Type B pancreatic cell (in vitro differentiated cells): Measurements from ENCODE around the gene NEK8. TPM values are rescaled to one million over a fixed set of nuclear protein-coding genes. Genes with fewer than 3 reads are reported as not detected.

Experiments
- DNase-seq: peaks from one replicate; pipeline ENCODE4 v3.0.0; 2021; ENCODE audit warnings: mixed read lengths; ENCODE audit not compliant: unreplicated experiment; ENCODE audit errors: extremely low spot score
- H3K27ac Mint-ChIP-seq: 2 replicates; pipeline ENCODE4 v1.8.0; 2021; ENCODE audit warnings: mild to moderate bottlenecking, mixed read lengths
- H3K27me3 Mint-ChIP-seq: 2 replicates; pipeline ENCODE4 v1.8.0; 2021; ENCODE audit warnings: mixed read lengths
- H3K36me3 Mint-ChIP-seq: 2 replicates; pipeline ENCODE4 v1.8.0; 2021; ENCODE audit warnings: mixed read lengths
- H3K4me1 Mint-ChIP-seq: one replicate; pipeline ENCODE4 v1.8.0; 2021; ENCODE audit warnings: mixed read lengths; ENCODE audit not compliant: unreplicated experiment
- H3K4me3 Mint-ChIP-seq: 2 replicates; pipeline ENCODE4 v1.8.0; 2021; ENCODE audit warnings: mild to moderate bottlenecking, mixed read lengths
- H3K9me3 Mint-ChIP-seq: 2 replicates; pipeline ENCODE4 v1.8.0; 2021; ENCODE audit warnings: mixed read lengths
- total RNA-seq: library from RNA; stranded (reverse); gene quantifications from 2 replicates; pipeline ENCODE4 v1.2.1, GENCODE V29; 2021; ENCODE audit warnings: low replicate concordance
- TF ChIP-seq, protein P1 (sequence below): fragments of 200-600 bp; sonication (generic); conservative IDR thresholded peaks from 2 replicates; pipeline ENCODE4 v1.5.0; 2021; ENCODE audit warnings: antibody characterized with exemption, mild to moderate bottlenecking

NEK8 gene
- total RNA-seq, 1 donor from 2014 or later, result 8.7 TPM

DNA sequence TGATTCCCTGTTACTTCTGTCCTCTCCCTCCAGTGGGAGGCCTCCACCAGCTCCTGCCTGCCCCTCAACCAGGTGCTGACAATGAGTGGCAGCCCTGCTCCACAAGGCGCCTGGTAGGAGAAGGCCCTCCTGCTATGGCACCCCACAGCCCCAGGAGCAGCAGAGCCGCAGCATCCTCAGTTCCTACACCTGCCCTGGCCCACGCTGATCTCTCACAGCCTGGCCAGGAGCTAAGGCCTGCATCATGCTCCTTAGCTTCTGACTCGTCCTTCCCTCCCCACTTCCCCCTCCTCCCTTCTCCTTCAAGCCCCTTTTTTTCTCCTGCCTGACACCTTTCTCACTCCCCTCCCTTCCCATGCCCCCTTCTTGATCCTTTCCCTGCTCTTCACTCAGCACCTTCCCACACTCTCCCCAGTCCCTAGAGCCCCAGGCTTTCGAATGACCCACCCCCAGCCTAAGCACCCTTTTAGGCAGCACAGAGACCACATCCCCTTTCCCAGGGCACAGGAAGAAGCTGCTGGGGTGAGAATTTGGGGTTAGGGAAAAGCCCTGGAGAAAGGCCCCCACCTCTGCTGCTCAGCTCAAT is 23.4 kb upstream of the NEK8 start:
- Mint-ChIP-seq H3K36me3 (peaks cover 12% of the 10 kb centered on the region), H3K27me3 (no peaks in the 10 kb centered on the region), H3K9me3 (no peaks in the 10 kb centered on the region), H3K27ac (no peak overlapping the region), H3K4me1 (peaks cover 12% of the 10 kb centered on the region), H3K4me3 (no peak overlapping the region)
- DNase-seq, result no peak
- TF ChIP-seq, protein P1, sequence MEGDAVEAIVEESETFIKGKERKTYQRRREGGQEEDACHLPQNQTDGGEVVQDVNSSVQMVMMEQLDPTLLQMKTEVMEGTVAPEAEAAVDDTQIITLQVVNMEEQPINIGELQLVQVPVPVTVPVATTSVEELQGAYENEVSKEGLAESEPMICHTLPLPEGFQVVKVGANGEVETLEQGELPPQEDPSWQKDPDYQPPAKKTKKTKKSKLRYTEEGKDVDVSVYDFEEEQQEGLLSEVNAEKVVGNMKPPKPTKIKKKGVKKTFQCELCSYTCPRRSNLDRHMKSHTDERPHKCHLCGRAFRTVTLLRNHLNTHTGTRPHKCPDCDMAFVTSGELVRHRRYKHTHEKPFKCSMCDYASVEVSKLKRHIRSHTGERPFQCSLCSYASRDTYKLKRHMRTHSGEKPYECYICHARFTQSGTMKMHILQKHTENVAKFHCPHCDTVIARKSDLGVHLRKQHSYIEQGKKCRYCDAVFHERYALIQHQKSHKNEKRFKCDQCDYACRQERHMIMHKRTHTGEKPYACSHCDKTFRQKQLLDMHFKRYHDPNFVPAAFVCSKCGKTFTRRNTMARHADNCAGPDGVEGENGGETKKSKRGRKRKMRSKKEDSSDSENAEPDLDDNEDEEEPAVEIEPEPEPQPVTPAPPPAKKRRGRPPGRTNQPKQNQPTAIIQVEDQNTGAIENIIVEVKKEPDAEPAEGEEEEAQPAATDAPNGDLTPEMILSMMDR, result no peak

DNA sequence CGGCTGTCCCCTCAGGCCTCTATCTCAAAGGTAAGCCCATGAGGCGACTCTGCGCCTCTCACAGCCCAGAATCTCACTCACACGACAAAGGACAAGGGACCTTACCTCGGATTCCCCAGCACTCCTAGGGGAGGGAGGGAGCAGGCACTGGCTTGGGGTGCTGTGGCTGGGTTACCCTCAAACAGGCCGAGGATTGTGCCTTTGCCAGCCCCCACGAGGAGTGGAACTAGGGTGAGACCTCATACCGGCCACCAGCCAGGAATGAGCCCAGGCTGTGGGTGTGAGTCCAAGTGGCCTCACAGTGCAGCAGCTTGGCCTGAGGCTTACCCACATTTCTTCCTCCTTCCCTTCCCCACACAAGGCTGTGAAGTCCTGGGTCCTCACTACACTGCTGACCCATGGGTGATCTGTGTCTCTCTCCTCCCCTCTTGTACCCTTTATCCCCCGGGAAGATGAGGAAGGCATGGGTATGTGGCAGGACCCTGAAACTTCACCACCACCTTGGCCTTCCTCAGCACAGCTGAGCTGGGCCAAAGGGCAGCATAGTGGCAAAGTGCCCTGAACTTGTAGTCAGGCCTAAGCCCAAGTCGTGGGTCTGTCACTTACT is 22.8 kb upstream of the NEK8 start:
- TF ChIP-seq, protein P1, result no peak
- peaks cover 11% of the 10 kb centered on the region for H3K36me3 Mint-ChIP-seq
- no peaks in the 10 kb centered on the region for H3K27me3 Mint-ChIP-seq
- H3K4me3 Mint-ChIP-seq, result no peak overlapping the region
- H3K4me1 Mint-ChIP-seq, result peaks cover 12% of the 10 kb centered on the region
- no peak for DNase-seq
- no peak overlapping the region for H3K27ac Mint-ChIP-seq
- no peaks in the 10 kb centered on the region for H3K9me3 Mint-ChIP-seq

DNA sequence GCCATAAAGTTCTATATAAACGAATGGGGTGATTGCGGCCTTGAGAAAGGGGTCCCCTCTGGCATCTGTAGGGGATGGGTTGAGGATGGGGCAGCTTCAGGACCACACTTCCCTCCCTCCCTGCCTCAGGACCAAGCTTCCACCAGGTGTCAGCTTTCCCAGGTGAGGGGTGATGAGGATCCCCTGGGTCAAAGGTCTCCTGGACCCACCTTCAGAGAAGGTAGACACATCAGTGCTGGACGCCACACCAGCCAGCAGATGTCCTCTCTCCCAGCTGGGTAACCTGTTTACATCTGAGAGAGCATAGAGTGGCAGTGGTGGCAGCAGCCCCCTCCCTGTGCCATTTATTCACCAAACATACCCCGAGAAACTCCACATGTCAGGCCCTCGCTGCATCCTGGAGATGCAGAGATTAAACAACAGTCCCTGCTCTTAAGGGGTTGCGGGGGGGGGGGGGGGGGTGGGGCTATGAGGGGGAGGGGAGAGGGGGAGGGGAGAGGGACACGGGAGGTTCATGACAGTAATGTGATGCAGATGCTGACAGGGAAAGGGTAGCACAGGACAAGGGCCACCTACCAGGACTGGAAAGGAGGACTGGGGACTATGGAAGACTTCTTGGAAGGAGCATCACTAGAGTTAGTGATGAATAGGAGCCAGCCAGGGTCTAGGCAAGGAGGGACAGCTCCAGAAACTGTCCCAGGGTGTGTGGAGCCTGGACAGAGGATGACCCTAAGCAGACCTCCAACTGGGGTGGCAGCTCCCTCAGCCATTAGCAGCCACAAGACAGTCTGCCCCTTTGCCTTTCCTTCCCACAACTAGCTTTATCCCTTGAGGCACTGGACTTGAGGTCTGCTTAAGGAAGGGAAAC is 21.9 kb upstream of the NEK8 start:
- Mint-ChIP-seq H3K4me3 (no peak overlapping the region), H3K4me1 (peaks cover 13% of the 10 kb centered on the region), H3K9me3 (no peaks in the 10 kb centered on the region), H3K27ac (no peak overlapping the region), H3K36me3 (peaks cover 7% of the 10 kb centered on the region), H3K27me3 (no peaks in the 10 kb centered on the region)
- TF ChIP-seq, protein P1, result no peak
- DNase-seq, result no peak

DNA sequence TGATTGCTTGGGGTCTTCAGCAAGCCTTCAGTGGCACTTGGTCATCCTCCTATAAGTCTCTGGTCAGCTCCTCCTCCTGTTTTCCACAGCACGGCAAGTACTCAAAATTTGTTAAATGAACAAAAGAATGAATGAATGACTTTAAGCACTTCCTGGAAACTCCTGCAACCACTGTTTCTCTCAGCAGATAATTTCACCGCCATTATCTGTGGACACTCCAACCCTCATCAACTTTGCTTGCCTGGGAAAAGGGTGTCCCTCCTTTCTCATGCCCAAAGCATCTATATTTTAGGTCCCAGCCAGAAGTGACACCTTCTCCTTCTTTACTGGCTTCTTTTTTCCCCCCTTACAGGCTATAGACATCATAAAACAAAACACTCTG is 21.3 kb upstream of the NEK8 start:
- no peak for DNase-seq
- H3K27ac Mint-ChIP-seq, result peak overlapping the region; percentile 13
- H3K9me3 Mint-ChIP-seq, result no peaks in the 10 kb centered on the region
- H3K27me3 Mint-ChIP-seq, result no peaks in the 10 kb centered on the region
- TF ChIP-seq, protein P1, result no peak
- H3K4me3 Mint-ChIP-seq, result no peak overlapping the region
- peaks cover 5% of the 10 kb centered on the region for H3K36me3 Mint-ChIP-seq
- peaks cover 14% of the 10 kb centered on the region for H3K4me1 Mint-ChIP-seq

DNA sequence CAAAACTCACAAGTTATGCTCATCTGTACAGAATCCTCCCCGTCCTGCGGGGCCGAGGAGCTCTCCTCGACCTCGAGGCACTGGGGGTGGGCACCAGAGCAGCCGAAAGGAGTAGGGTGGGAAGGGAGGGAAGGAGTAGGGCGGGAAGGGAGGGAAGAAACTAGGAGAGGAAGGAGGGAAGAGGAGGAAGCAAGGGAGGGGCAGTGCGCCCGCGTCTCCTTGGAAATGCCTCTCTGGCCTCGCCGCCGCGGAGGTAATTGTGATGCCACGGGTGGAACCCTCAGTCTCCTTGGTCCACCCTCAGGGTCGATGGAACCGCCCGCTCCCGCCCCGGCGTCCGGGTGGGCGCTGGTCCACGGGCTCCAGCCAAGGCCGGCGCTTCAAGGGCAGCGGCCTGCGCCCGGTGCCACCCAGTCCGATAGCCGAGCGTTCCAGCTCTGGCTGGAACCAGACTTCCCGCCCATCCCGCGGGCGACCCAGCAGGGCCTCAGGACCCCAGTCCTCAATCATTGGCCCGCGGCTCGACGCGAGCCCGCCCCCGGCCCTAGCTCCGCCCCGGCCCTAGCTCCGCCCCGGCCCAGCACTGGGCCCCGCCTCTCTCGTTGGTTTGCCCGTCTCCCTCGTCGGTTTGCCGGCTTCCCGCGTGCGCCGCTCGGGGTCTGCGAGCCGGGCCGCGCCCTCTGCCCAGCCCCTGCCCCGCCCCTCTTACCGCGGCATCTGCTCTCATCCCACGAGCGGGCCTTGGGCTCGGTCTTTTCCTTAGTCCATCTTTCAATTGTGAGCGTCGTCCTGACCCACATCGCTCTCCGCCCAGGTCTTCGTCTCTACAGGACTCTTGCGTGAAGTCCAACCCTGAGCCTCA is 17.5 kb upstream of the NEK8 start:
- DNase-seq, result peak; percentile 98
- Mint-ChIP-seq H3K9me3 (no peaks in the 10 kb centered on the region), H3K36me3 (peaks cover 21% of the 10 kb centered on the region), H3K27me3 (no peaks in the 10 kb centered on the region), H3K4me3 (peak overlapping the region; percentile 97), H3K4me1 (peaks cover 20% of the 10 kb centered on the region), H3K27ac (peak overlapping the region; percentile 97)
- TF ChIP-seq, protein P1, result no peak
